Inferior parietal cortex (tissue), 1 donor: ENCODE results near the gene TPPP3.
"Not testable (repeated sequence)": the region's sequence is repeated elsewhere in the genome, so short reads cannot be mapped to it uniquely, and the experiment has no call there.

ENCODE experiments used
- DNase-seq: peaks from one replicate; pipeline ENCODE4 v3.0.0-alpha.2; 2016; ENCODE audit errors: extremely low spot score

Gene TPPP3

GRCh38 chr16:67426022-67426421, 32.7 kb upstream of the TPPP3 start:
- DNase-seq: no peak

GRCh38 chr16:67425580-67425979, 32.3 kb upstream of the TPPP3 start:
- no peak for DNase-seq

GRCh38 chr16:67425061-67425460, 31.8 kb upstream of the TPPP3 start:
- DNase-seq: no peak

GRCh38 chr16:67424261-67424615, 30.9 kb upstream of the TPPP3 start:
- DNase-seq: no peak

- DNase-seq: peak; percentile 48
These were observed 30.4 kb upstream of the TPPP3 start for GRCh38 chr16:67423611-67424260.

- DNase-seq: no peak
These were observed 29.7 kb upstream of the TPPP3 start for GRCh38 chr16:67423015-67423414.

- DNase-seq: no peak
These were observed 27.7 kb upstream of the TPPP3 start for GRCh38 chr16:67421030-67421429.

- DNase-seq: no peak
These were observed 26.6 kb upstream of the TPPP3 start for GRCh38 chr16:67419931-67420330.

GRCh38 chr16:67419502-67419901, 26.2 kb upstream of the TPPP3 start:
- DNase-seq: no peak

- no peak for DNase-seq
These were observed 24.2 kb upstream of the TPPP3 start for GRCh38 chr16:67417333-67418061.

GRCh38 chr16:67415872-67416793, 22.8 kb upstream of the TPPP3 start, which contains the start of gene ZDHHC1:
Gene ZDHHC1 (minus strand): TSS chr16:67416477. CDS start chr16:67407775, 8,702 bp downstream.
- DNase-seq: peak; percentile 67

- not testable (repeated sequence) for DNase-seq
These were observed 22.1 kb upstream of the TPPP3 start for GRCh38 chr16:67415421-67415820.

- no peak for DNase-seq
These were observed 20.9 kb upstream of the TPPP3 start for GRCh38 chr16:67413978-67414911.

- no peak for DNase-seq
These were observed 19.0 kb upstream of the TPPP3 start for GRCh38 chr16:67412294-67412693.

GRCh38 chr16:67411339-67411738, 18.0 kb upstream of the TPPP3 start:
- no peak for DNase-seq

GRCh38 chr16:67409631-67410030, 16.3 kb upstream of the TPPP3 start:
- no peak for DNase-seq

- DNase-seq: no peak
These were observed 14.6 kb upstream of the TPPP3 start for GRCh38 chr16:67407788-67408452.

GRCh38 chr16:67407176-67407787, 14.0 kb upstream of the TPPP3 start:
- no peak for DNase-seq

- DNase-seq: peak; percentile 17
These were observed 13.0 kb upstream of the TPPP3 start for GRCh38 chr16:67406111-67406971.
